ENCODE results near the gene TGM1.
"Not testable (repeated sequence)": the region's sequence is repeated elsewhere in the genome, so short reads cannot be mapped to it uniquely, and the experiment has no call there.

Gene TGM1

DNA sequence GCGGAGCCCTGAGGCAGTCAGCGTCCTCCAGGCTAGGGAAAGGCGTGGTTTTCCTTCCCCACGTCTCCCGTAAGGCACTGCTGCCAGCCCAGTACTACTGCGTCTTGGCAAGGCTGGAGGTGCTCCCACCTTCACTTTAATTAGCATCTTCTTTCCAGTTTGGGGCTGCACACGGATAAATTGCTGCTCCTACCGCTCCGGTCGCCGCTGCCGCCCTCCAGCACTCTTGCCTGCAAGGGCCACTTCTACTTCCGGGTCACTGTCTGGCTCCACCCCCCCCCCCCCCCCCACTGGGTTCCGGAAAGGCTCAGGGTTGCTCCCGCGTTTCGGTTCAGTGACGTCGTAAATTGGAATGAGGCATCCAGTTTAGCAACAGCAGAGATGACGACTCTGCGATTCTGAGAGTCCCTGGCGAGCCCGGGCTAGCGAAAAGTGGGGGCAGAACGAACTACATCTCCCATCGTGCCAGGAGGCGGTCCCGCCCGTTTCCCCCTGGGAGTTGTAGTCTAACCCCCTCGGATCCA, 30.8 kb downstream of the TGM1 start, which contains the start of gene NEDD8:
TSS of gene NEDD8 (minus strand) at position 247 of the 524 bp plus-strand sequence. CDS start at position 147, 100 bp downstream.
- DNase-seq: peak; percentile 84

DNA sequence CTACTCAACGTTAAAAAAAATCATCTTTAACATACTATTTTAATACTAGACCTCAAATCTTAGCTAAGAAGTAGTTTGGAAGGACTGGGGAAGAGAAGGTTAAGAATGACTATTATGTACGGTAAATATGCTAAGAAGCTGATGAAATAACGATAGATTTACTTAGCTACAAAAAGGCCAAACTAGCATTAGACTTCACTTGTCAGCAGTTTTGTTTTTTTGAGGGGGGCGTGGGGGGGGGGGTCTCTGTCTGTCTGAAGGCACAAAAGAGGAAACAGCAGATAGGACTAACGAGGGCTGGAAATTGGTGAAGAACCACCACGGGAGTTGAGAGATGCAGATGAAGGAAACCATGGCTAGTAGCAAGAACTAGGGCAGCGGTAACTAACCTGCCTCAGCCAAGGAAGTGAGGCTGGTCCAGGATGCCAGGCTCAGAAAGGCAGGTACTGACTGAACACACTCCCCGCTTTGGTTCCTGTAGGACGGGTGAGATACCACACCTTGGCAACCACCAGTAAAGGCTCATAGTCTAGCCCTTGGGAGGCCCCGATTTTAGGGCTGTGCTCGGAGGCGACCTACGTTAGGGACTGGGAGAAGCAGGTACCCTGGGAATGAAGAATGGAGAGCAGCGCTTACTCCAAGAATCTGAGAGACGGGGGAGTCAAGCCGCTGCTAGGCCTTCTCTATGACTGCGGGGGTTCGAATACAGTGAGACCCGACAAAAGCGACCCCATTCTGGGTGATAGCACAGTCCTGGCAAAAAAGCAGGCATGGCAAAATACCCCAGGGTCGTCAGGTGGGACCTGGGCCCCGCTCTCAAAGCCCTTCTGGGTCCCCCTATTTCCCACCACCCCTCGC, 31.5 kb downstream of the TGM1 start:
- DNase-seq: no peak

DNA sequence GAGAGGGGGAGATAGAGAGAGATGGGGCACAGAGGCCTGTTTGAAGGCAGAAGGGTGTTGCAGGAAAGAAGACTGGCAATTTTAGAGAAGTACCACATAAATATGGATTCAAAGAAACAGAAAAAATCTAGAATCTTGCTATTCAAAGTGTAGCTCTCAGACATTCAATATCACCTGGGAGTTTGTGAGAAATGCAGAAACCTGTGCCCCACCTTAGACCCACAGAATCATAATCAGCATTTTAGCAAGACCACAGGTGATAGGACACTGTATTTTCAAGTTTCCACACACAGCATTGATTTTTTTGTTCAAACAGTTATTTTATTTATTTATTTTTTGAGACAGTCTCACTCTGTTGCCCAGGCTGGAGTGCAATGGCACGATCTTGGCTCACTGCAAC, 34.1 kb downstream of the TGM1 start:
- DNase-seq: no peak

DNA sequence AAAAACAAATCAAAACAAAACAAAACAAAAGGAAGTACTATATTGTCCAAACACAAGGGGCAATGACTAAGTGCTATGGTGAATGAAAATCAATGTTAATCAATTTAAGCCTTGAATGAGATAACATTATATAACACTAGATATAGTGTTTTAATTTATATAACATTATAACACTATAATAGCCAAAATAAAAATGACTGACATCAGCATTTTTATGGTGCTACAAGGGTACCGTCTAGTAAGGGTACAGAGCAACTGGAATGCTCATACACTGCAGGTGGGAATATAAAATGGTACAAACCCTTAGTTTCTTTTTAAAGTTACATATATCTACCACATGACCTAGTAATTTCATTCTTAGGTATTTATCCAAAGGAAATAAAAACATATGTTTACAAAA, 36.5 kb downstream of the TGM1 start:
- no peak for DNase-seq

DNA sequence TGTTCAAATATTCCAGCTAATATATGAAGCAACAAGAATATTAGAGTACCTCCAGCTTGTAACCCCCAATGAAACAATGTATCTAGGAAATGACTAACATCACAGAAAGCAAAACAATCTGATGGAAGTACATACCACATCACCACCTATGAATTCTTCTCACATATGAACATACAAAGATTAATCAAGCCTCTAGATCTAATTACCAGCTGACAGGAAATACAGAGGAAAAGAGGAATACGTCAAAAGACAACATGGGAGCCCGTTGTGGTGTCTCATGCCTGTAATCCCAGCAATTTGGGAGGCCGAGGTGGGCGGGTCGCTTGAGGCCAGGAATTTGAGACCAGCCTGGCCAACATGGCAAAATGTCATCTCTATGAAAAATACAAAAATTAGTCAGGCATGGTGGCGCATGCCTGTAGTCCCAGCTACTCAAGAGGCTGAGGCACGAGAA, 38.3 kb downstream of the TGM1 start:
- DNase-seq: no peak

DNA sequence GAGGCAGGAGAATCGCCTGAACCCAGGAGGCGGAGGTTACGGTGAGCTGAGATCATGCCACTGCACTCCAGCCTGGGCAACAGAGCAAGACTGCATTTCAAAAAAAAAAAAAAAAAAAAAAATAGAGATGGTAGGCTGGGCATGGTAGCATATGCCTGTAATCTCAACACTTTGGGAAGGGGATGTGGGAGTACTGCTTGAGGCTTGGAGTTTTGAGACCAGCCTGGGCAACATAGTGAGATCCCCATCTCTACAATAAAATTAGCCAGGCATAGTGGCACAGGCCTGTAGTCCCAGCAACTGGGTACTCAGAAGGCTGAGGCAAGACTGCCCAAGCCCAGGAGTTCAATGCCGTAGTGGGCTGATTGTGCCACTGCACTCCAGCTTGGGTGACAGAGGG, 40.0 kb downstream of the TGM1 start:
- not testable (repeated sequence) for DNase-seq

DNA sequence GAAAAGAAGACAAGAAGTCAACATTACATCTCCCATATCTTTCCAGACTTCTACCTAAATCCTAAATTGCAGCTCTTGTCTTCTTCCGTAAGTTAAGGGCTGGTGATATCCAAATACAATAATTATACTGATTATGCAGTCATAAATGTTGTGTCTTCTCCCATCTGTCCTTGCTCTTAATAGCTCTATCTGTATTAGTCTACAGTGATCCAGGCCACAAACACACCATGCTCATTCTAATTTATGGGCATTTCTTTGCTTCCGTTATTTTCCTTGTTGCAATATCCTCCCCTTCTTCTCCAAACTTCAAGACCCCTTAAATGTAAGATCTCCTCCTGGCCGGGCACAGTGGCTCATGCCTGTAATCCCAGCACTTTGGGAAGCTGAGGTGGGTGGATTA, 43.5 kb downstream of the TGM1 start:
- DNase-seq: no peak

DNA sequence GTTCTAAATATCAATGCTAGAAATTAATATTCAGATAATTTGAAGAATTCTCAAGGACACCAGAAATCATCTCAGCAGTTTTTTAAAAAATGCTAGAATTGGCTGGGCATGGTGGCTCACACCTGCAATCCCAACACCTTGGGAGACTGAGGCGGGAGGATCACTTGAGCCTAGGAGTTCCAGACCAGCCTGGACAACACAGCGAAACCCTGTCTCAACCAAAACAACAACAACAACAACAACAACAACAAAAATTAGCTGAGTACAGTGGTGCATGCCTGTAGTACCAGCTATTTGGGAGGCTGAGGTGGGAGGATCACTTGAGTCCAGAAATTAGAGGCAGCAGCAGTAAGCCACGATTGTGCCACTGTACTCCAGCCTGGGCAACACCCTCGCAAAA, 43.9 kb downstream of the TGM1 start:
- DNase-seq: no peak

DNA sequence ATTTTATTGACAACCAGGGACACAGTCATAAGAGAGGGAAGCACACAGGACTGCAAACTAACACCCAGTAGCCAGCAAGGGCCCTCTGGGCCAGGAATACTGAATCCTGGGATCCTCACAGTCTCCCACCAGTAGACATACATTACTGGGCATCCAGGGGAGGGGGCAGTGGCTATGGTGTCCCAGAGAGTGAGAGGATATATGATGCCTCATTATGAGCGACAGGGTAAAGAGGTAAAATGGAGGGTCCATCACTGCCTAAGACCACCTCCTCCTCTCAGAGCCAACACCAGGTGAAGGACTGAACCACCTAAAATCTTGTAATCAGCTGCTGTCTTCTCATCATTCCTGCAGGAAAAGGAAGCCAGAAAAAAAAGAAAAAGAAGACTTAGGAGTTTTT, 46.1 kb downstream of the TGM1 start:
- not testable (repeated sequence) for DNase-seq

DNA sequence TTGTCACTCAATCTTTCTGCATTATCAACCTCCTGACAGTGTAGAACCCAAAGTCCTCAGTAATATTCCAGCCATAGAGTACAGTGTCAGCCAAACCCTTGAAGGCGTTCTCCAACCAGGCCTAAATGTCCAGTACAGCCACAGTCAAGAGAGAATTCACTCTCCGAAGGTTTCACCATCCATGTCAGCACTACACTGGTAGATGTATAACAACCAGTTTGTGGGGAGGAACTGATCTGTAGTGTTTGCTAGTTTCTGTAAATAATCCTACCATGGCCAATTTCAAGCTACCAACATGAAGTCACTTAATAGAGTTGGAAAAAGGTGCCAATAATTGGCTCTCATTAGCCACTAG, 46.7 kb downstream of the TGM1 start:
- no peak for DNase-seq

DNA sequence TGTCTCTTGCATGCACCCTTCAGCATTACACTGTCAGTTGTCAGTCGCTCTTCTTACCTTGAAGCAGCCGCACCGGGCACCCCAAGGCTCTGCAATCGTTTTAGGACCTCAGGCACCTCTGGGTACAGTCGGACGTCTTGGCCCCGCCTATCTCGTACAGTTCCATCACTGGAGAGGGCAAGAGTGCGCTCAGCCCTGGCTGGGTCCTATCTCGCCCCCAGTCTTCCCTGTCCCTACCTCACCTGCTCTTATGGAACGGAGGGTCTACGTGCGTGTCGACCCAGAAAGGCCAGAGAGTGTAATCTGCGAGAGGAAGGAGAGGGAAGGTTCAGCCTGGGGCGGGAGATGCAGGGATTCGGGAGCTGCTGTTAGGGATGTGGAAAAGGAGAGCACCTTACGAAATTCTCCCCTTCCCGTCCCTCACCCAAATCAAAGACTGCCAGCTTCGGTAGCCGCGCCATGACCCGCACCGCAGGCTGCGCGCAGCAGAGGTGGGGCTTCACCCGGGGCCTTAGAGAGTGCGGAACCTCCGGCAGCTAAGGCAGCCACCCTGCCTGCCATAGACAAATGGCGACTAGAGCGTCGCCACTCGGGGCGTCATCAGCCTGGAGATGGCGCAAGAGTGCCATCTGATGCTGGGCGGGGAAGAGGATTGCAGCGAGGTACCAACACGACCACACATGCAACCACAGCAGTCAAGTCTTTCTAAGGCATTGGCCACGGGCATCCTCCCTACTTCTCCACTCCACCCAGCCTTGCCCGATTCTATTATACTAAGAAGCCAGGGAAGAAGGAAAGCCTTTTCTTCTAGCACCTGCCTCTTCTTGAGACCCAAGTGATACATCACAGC, 47.3 kb downstream of the TGM1 start, which contains the start of gene MDP1:
TSS of gene MDP1 (minus strand) at position 572 of the 850 bp plus-strand sequence. CDS start at position 461, 111 bp downstream.
- peak; percentile 84 for DNase-seq

DNA sequence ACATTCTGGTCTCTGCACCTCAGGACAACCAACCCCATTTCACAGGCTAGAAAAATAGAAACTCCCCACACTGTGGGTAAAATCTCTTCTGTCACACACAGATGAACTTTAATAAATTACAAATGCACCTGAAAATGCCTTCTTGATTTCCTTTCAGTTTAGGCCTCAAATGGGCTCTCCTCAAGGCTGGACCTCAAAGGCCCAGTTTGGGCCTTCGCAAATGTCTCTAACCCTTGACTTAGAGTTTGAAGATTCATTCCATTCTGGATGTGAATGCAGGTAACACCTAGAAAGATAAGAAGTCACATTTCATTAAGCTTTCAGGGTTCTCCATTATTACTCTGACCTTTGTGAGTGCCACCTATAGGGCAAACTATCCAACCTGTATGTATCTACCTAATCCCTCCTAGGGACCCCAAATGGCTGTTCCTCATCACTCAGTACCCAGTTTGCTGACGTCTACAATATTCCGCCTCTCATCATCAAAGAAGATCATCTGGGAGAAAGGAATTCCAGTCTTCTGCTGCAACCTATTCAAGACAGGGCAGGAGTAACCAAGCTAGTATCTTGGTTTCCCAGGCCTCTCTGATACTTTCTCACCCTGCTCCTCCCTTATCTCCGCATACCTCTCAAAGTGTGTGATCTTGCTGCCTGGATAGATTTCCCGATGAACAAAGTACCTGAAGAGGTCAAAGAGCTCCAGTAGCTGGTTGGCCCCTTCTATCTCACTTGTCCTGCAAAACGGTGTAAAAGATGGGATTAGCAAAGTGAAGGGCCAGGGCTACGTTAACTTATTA, 48.9 kb downstream of the TGM1 start:
- DNase-seq: no peak

DNA sequence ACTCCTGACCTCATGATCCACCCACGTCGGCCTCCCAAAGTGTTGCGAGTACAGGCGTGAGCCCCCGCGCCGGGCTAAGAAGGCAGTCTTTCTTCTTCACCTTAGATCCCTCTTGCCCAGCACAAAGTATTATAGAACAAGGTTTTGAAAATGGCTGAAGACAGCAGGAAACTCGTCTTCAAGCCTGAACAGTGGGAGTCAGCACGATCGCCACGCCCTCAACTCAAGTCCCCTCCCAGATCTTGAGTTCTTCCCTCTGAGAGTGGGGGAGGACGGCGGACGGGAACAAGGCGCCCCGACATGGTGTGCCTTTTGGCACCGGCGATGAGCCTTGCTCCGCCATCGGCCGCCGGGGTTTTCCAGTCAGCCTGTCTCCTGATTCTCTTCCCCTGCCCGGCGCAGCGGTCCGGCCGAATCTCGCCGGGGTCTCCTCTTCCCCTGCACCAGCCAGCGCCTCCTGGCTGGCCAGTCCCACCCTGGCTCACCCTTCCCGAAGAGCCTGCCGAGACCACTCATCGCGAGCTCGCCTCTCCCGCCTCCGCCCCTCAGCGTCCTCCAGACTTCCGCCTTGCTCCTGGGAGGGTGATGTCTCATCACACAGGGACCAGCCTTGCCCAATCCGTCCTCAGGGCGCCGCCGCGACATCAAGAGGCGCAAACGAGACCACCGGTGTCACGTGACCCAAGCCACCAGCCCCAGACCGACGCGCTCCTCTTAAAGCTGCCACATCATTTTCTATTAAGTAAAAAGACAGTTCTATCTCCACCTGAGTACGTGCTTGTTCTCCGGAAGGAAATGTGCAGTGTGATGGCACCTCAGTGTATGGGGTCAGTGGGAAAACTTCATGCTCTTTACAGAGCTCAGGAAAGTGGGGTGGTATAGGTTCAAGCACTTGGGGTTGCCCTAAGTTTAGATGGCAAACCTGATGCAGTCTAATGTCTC, 49.8 kb downstream of the TGM1 start, which contains the start of gene CHMP4A:
TSS of gene CHMP4A (minus strand) at position 565 of the 942 bp plus-strand sequence. CDS start at position 516, 49 bp downstream.
- DNase-seq: peak; percentile 95

DNA sequence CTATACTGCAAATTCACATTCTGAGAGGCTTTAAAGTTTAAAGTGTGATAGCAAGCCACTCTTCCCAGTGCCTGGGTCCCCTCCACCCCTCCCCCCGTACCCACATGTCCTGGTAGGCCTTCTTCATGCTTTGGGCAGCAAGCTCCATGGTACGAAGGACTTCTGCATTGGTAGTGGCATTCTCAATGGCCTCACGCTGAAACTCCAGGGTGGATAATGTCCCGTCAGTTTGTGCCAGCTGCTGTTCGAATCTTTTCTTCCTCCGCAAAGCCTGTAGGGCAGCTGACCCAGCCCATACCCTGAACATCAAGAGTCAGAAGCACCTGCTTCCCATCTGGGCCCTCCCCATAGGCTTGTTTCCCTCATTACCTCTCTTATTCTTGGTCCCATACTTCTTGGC, 51.7 kb downstream of the TGM1 start:
- DNase-seq: no peak

DNA sequence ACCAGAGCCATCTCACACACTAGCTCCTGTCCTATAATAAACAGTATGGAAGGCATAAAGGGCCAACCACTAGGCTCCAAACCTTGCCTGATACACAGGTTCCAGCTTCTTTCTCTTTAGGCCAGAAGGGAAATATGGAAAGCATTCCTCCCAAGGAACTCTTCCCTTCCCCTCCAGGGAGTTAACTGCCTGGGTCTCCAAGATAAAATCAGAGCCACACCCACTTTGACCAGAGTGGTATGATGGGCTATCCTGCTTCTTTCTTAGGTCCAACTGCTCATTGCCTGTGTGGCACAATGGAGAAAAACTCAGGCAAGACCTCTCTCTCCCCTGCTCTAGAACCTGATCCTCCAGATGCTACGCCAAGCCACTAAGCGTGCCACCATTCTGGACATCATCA, 55.4 kb downstream of the TGM1 start:
- no peak for DNase-seq

DNA sequence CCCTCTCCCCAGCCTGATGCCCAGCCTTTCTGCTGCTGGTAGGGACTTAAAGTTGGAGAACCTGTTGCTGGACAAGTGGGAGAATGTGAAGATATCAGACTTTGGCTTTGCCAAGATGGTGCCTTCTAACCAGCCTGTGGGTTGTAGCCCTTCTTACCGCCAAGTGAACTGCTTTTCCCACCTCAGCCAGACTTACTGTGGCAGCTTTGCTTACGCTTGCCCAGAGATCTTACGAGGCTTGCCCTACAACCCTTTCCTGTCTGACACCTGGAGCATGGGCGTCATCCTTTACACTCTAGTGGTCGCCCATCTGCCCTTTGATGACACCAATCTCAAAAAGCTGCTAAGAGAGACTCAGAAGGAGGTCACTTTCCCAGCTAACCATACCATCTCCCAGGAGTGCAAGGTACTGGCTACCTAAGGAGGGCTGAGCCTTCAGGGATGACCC, 55.8 kb downstream of the TGM1 start:
- DNase-seq: no peak

DNA sequence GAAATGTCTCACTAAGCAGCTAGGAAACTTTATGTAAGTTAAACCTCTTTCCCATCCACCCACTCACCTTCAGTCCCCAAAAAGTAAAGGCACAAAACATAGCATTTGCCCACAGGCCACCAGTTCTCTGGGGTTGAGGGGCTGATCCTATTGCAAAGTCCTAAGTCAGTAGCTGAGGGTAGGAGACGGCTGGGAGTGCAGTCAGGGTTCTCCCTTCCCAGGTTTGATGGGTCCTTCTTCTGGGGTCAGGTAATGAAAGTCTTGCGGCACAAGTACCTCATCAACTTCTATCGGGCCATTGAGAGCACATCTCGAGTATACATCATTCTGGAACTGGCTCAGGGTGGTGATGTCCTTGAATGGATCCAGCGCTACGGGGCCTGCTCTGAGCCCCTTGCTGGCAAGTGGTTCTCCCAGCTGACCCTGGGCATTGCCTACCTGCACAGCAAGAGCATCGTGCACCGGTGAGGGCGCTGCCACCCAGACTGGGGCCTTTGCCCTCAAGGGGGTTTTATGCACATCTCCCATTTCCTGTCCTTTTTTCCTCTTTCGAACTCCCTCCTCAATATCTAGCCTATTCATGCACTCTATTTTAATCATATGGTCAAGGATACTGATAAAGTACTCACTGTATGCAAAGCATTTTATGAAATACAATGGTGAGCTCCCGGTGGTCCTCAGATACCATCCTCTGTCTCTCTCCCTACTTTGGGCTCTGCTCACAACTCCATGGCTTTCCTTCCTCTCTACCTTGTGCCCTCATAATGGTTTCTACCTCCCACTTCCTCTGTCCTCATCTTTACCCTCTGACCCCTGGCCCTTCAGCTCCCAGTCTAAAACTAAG, 56.5 kb downstream of the TGM1 start:
- no peak for DNase-seq

DNA sequence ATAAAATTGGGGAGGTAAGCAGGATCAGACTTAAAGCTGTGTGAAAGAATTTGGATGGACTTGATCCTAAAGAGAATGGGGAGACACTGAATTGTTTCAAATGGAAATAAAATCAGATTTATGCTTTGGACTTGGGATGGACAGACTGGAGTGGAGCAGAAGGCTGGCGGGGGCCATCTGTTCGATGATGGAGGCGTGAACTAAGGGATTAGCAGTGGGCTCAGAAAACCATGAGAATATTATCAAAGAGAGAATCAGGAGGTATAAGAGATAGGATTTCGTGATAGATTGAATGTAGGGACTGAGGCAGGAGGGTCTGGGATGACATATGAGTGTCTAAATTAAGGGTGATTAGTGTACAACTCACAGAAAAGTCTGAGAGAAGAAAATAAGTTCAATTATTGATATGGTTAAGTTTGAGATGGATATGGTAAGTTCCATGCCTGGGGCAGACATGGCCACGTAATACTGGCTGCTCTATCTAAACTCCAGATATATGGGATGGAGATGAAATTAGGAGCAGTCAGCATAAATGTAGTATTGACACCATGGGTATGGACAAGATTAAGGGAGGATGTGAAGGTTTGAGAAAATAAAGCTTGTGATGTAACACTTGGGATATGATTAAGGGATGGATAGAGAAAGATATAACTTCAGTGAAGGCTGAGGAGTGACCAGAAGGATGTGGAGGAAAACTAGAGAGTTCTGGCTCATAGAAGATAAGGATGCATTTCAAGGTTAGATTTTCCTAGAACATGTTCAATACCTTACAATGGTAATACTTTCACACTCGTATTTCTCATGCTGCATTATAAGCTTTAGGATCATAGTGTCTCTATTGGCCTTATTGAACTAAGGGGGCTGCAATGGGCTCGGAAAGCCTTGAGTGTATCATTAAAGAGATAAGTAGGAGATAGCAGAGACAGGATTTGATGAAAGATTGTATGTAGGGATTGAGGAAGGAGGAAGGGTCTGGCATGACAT, 58.5 kb downstream of the TGM1 start:
- no peak for DNase-seq

All from activated CD4-positive, alpha-beta T cell treated with anti-CD3 and anti-CD28 coated beads, Interleukin-2, amount 50 U/mL, for 1 hour (primary cell).